Heart right ventricle (tissue), 16 donors: ENCODE results near the gene RAD21L1. TPM values are rescaled to one million over a fixed set of nuclear protein-coding genes. Genes with fewer than 3 reads are reported as not detected.

Experiments used
- ATAC-seq, 8 donors: fragments of 200-7000 bp; cut with Tn5 transposase; one replicate each; pipeline ENCODE4 v1.9.1; 2020; ENCODE audit warnings: mild to moderate bottlenecking in 8 of 8, moderate library complexity in 8 of 8, moderate number of reproducible peaks in 1 of 8
- DNase-seq, 2 donors: peaks; one replicate each; pipeline ENCODE4 v3.0.0-alpha.2; 2020
- H3K27ac ChIP-seq, 10 donors: fragments of 200-600 bp; sonication (generic) in 2 of 10; one replicate each; pipeline versions ENCODE4 v1.5.0 to v1.8.0; 2020 to 2022; ENCODE audit warnings: mild to moderate bottlenecking in 3 of 10
- H3K27me3 ChIP-seq, 7 donors: fragments of 200-600 bp; one replicate each; pipeline ENCODE4 v1.8.0; 2021 to 2022; ENCODE audit warnings: mild to moderate bottlenecking in 2 of 7
- H3K36me3 ChIP-seq, 9 donors: fragments of 200-600 bp; sonication (generic) in 1 of 9; one replicate each; pipeline versions ENCODE4 v1.5.0 to v1.8.0; 2020 to 2022; ENCODE audit warnings: mild to moderate bottlenecking in 2 of 9
- H3K4me1 ChIP-seq, 9 donors: fragments of 200-600 bp; sonication (generic) in 1 of 9; one replicate each; pipeline versions ENCODE4 v1.5.0 to v1.8.0; 2020 to 2022; ENCODE audit warnings: mild to moderate bottlenecking in 4 of 9
- H3K4me3 ChIP-seq, 10 donors: fragments of 200-600 bp; sonication (generic) in 2 of 10; one replicate each; pipeline versions ENCODE4 v1.5.0 to v1.8.0; 2020 to 2022; ENCODE audit warnings: mild to moderate bottlenecking in 7 of 10, moderate library complexity in 2 of 10
- H3K9me3 ChIP-seq, 11 donors: fragments of 200-600 bp in 10 of 11; sonication (generic) in 2 of 11; one replicate each; pipeline versions ENCODE4 v1.5.0 to v1.8.0; 2013 to 2022; ENCODE audit warnings: mild to moderate bottlenecking in 2 of 11, control low read depth in 1 of 11, moderate library complexity in 1 of 11
- CTCF ChIP-seq, 9 donors: fragments of 200-600 bp; sonication (generic) in 2 of 9; IDR thresholded peaks; one replicate each; pipeline versions ENCODE4 v1.5.0 to v1.8.0; 2021 to 2022; ENCODE audit warnings: antibody characterized with exemption in 9 of 9, mild to moderate bottlenecking in 5 of 9, moderate library complexity in 1 of 9
- WGBS, 2 donors: extraction: QIAGEN DNeasy Blood & Tissue Kit; methylation state at CpG; one replicate each; pipeline ENCODE4 v1.1.7; 2013; ENCODE audit warnings: inconsistent platforms in 1 of 2; 5-methylcytosine and 5-hydroxymethylcytosine counted together
- intact Hi-C, 10 donors: fragments of 100-400 bp; cut with DNase I; formaldehyde crosslinking; loops; one replicate each; pipeline versions ENCODE4 v1.11.1 to v1.14.2; 2022
- polyA plus RNA-seq, 2 donors: library from polyadenylated mRNA; stranded (reverse); fragments of 200-250 nt; gene quantifications; one replicate each; pipeline ENCODE4 v1.2.3, GENCODE V29; 2013
- total RNA-seq, 10 donors: library from RNA; stranded (reverse); fragmentation: NEBNext Ultra II Directional in 3 of 10; extraction: Animal tissue kit (Norgen Biotek cat#: 25700) in 3 of 10; gene quantifications; one replicate each; pipeline versions ENCODE4 v1.2.1 to v1.2.4, GENCODE V29; 2021 to 2023
- donor health status: Arrhythmogenic right ventricular cardiomyopathy.
- donor health status: ischemic (EF 13 %, LVEDD 7.1; RV severe dilation, severe dysfunction).
- donor health status: healthy with polysubstance abuse.
- donor health status: DM: no; HTN: yes; CAD: no.
- donor health status: DM: no; HTN: no; CAD: no.
- donor health status: ischemic (EF 25% LVEDD 6.9; RV normal size, moderate dysfunction).
- donor health status: ischemic (EF 25% LVEDD 5.7; RV mildly dilated, moderate dysfunction).
- donor health status: healthy.
- donor health status: DM: yes; HTN: yes; CAD: no.
- donor health status: Ischemic cardiomyopathy.
- donor health status: ischemic (EF 35%, LVEDD 5.7; RV mildly dilated, moderate dysfunction).
- donor health status: nonischemic (EF 11% LVEDD 7.7; RV severe dilation, severe dysfunction).
- donor health status: DM: yes; HTN: yes; CAD: no.
- donor health status: PGD.
- donor health status: ischemic (EF 29% LVEDD 5.4; RV normal size, mild dysfunction).
- donor health status: nonischemic (EF 23%, LVEDD 6.1; RV moderate dilation, normal function).

The RAD21L1 gene
- total and polyA plus RNA-seq, 12 donors = not detected

GRCh38 chr20:1265916-1266166 is 40.0 kb downstream of the RAD21L1 start:
- DNase-seq (no peak), ATAC-seq (no peak)
- H3K4me1 ChIP-seq = peaks cover 0 to 27% (median 18%) of the 10 kb centered on the region in 9 donors
- 5 to 7% methylated on average over 10 of the region's 10 CpGs for WGBS, 2 donors
- intact Hi-C loops = no loop called here
- no peak for TF ChIP-seq CTCF (IDR thresholded peaks at IDR 0.05)
- H3K27ac ChIP-seq = peak overlapping the region in 8 of 10 donors; percentile 56 to 78 (median 66)
- H3K27me3 ChIP-seq = peaks cover 0 to 40% (median 6%) of the 10 kb centered on the region in 7 donors
- H3K9me3 ChIP-seq = peaks cover 0 to 12% (median 0%) of the 10 kb centered on the region in 11 donors
- H3K4me3 ChIP-seq = peak overlapping the region; percentile 42 to 96 (median 88)
- no peaks in the 10 kb centered on the region for H3K36me3 ChIP-seq

GRCh38 chr20:1266167-1266973 is 40.5 kb downstream of the RAD21L1 start, which contains the start of gene SNPH:
SNPH (plus strand) TSS chr20:1266294; CDS start chr20:1296240, 29,946 bp downstream.
- TF ChIP-seq CTCF (IDR thresholded peaks at IDR 0.05) = peak in 1 of 9 donors; percentile 12
- H3K27me3 ChIP-seq = peaks cover 0 to 35% (median under 1%) of the 10 kb centered on the region in 7 donors
- H3K27ac ChIP-seq = peak within 1 kb of the TSS in 9 of 10 donors; percentile 40 to 78 (median 62)
- H3K9me3 ChIP-seq = peaks cover 0 to 12% (median 0%) of the 10 kb centered on the region in 11 donors
- peak within 1 kb of the TSS; percentile 42 to 96 (median 88) for H3K4me3 ChIP-seq
- peak; percentile 65 to 81 for DNase-seq
- 0% methylated on average over 55 to 61 of the region's 61 CpGs for WGBS, 2 donors
- H3K4me1 ChIP-seq = peaks cover 0 to 27% (median 18%) of the 10 kb centered on the region in 9 donors
- intact Hi-C loops = no loop called here
- no peaks in the 10 kb centered on the region for H3K36me3 ChIP-seq
- peak; percentile 89 to 94 (median 91) for ATAC-seq

GRCh38 chr20:1267161-1267560 is 41.3 kb downstream of the RAD21L1 start:
- Histone ChIP-seq H3K4me1 (peaks cover 0 to 27% (median 18%) of the 10 kb centered on the region in 9 donors), H3K36me3 (no peaks in the 10 kb centered on the region), H3K27ac (no peak overlapping the region), H3K9me3 (peaks cover 0 to 10% (median 0%) of the 10 kb centered on the region in 11 donors), H3K27me3 (peaks cover 0 to 27% (median 0%) of the 10 kb centered on the region in 7 donors), H3K4me3 (peak overlapping the region in 7 of 10 donors; percentile 49 to 96 (median 88))
- TF ChIP-seq CTCF (IDR thresholded peaks at IDR 0.05) = no peak
- ATAC-seq = no peak
- intact Hi-C loops = no loop called here
- DNase-seq = no peak
- 79% methylated on average over 8 of the region's 8 CpGs for WGBS, 2 donors

- ATAC-seq (peak in 1 of 8 donors; percentile 8), DNase-seq (no peak)
- no peak for TF ChIP-seq CTCF (IDR thresholded peaks at IDR 0.05)
- peak overlapping the region in 3 of 10 donors; percentile 11 to 41 (median 16) for H3K27ac ChIP-seq
- peaks cover 0 to 30% (median 18%) of the 10 kb centered on the region in 9 donors for H3K4me1 ChIP-seq
- intact Hi-C loops = no loop called here
- WGBS, 2 donors = 78 to 83% methylated on average over 3 of the region's 3 CpGs
- peaks cover 0 to 3% (median 0%) of the 10 kb centered on the region in 11 donors for H3K9me3 ChIP-seq
- H3K4me3 ChIP-seq = no peak overlapping the region
- H3K27me3 ChIP-seq = peaks cover 0 to 20% (median 0%) of the 10 kb centered on the region in 7 donors
- no peaks in the 10 kb centered on the region for H3K36me3 ChIP-seq
Observed at GRCh38 chr20:1267809-1268374, 42.0 kb downstream of the RAD21L1 start.
